Adrenal gland (tissue), 5 donors: ENCODE data around the gene ENGASE.

ENCODE experiments used
- POLR2A ChIP-seq, 2 donors: fragments of 450-650 bp; IDR thresholded peaks; one replicate each; pipeline ENCODE4 v1.6.1; 2017; ENCODE audit warnings: antibody characterized with exemption in 2 of 2, mild to moderate bottlenecking in 2 of 2, moderate library complexity in 1 of 2
- TF ChIP-seq, protein P1 (sequence below), 6 experiments: fragments of 450-650 bp in 4 of 6; fragments of 200-600 bp in 2 of 6; sonication (generic) in 1 of 6; IDR thresholded peaks; 1 replicate in 5 of 6; 2 replicates in 1 of 6; pipeline versions ENCODE4 v1.5.1 to v1.8.0; 2016 to 2021; ENCODE audit warnings: antibody characterized with exemption in 6 of 6, mild to moderate bottlenecking in 2 of 6, moderate library complexity in 1 of 6
- donor health status: DM: no; HTN: no; CAD: no.

DNA sequence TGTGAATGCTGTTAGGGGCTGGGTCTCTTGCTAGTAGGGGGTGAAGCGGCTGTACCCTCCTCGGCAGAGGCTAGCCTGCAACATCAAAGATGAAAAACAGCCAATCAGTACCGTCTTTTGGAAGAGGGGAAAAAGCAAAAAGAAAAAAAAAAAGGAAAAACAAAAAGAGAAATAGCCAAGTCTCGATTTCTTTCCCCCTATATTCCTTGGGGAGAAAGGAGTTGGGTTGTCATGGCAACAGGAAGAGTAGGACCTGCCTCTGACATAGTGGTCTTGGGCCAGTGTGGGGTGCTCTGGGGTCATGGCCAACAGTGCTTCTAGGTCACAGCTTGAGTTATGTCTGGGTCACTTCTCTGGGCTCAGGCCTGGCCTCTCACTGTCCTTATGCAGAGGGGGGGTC lies 17.9 kb downstream of the ENGASE start:
- TF ChIP-seq, protein P1, sequence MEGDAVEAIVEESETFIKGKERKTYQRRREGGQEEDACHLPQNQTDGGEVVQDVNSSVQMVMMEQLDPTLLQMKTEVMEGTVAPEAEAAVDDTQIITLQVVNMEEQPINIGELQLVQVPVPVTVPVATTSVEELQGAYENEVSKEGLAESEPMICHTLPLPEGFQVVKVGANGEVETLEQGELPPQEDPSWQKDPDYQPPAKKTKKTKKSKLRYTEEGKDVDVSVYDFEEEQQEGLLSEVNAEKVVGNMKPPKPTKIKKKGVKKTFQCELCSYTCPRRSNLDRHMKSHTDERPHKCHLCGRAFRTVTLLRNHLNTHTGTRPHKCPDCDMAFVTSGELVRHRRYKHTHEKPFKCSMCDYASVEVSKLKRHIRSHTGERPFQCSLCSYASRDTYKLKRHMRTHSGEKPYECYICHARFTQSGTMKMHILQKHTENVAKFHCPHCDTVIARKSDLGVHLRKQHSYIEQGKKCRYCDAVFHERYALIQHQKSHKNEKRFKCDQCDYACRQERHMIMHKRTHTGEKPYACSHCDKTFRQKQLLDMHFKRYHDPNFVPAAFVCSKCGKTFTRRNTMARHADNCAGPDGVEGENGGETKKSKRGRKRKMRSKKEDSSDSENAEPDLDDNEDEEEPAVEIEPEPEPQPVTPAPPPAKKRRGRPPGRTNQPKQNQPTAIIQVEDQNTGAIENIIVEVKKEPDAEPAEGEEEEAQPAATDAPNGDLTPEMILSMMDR (IDR thresholded peaks at IDR 0.05): no peak
- no peak for TF ChIP-seq POLR2A (IDR thresholded peaks at IDR 0.05)
